ENCODE data around the gene IL1RAPL1. TPM values are rescaled to one million over a fixed set of nuclear protein-coding genes. Genes with fewer than 3 reads are reported as not detected.
"Not testable (repeated sequence)": the region's sequence is repeated elsewhere in the genome, so short reads cannot be mapped to it uniquely, and the experiment has no call there.

The IL1RAPL1 gene
- total RNA-seq, 1 donor from 2014 or later = 0.66 TPM

DNA sequence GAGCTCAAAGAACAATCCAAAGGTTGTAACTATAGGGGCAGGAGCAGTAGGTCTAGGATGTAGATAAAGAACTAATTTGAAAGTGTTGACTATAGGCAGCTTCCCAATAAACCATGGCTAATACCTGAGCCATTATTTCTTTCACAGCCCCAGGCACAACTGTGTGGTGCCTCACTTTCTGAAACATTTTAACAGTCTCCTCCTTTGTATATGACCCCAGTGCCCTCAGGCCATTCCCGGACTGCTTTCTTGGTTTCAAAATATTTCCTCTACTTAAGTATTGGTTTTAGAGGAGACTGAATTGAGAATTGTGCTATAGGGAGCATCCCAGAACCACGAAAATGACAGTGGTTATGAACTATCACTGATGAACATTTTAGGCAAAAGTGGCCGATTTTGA lies 728.7 kb downstream of the IL1RAPL1 start:
- no peak for DNase-seq
- H3K4me1 Mint-ChIP-seq (ENCODE audit: low read depth, unreplicated experiment) = no peaks in the 10 kb centered on the region
- TF ChIP-seq, protein P1, sequence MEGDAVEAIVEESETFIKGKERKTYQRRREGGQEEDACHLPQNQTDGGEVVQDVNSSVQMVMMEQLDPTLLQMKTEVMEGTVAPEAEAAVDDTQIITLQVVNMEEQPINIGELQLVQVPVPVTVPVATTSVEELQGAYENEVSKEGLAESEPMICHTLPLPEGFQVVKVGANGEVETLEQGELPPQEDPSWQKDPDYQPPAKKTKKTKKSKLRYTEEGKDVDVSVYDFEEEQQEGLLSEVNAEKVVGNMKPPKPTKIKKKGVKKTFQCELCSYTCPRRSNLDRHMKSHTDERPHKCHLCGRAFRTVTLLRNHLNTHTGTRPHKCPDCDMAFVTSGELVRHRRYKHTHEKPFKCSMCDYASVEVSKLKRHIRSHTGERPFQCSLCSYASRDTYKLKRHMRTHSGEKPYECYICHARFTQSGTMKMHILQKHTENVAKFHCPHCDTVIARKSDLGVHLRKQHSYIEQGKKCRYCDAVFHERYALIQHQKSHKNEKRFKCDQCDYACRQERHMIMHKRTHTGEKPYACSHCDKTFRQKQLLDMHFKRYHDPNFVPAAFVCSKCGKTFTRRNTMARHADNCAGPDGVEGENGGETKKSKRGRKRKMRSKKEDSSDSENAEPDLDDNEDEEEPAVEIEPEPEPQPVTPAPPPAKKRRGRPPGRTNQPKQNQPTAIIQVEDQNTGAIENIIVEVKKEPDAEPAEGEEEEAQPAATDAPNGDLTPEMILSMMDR (IDR thresholded peaks at IDR 0.05; ENCODE audit: partially characterized antibody, unreplicated experiment) = no peak

DNA sequence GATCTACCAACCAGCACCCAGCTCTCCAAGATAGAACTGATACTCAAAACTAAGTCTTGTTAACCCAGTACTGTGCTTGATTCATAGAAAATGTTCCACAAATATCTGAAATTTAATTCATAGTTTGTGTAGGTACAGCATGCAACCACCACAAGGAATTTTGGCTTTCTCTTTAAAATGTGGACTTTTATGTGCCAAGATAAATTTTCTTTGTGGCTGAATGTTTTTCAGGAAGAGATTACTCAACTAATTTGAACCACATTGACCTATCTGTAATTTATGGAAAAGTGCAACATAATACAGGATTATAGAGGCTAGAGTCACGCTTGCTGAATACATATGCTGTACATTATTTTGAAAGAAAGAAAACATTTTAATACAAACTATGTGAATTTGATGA lies 730.8 kb downstream of the IL1RAPL1 start:
- DNase-seq = no peak
- Mint-ChIP-seq H3K4me3 (ENCODE audit: unreplicated experiment) (no peak overlapping the region), H3K27ac (ENCODE audit: unreplicated experiment) (no peak overlapping the region), H3K36me3 (ENCODE audit: unreplicated experiment) (no peaks in the 10 kb centered on the region), H3K4me1 (ENCODE audit: low read depth, unreplicated experiment) (no peaks in the 10 kb centered on the region), H3K27me3 (ENCODE audit: unreplicated experiment) (no peaks in the 10 kb centered on the region), H3K9me3 (ENCODE audit: unreplicated experiment) (no peaks in the 10 kb centered on the region)
- TF ChIP-seq, protein P1 (IDR thresholded peaks at IDR 0.05; ENCODE audit: partially characterized antibody, unreplicated experiment) = no peak

More for the DNA sequence above, 728.7 kb downstream of the IL1RAPL1 start:
- no peak overlapping the region for H3K27ac Mint-ChIP-seq (ENCODE audit: unreplicated experiment)
- H3K9me3 Mint-ChIP-seq (ENCODE audit: unreplicated experiment) = no peaks in the 10 kb centered on the region
- H3K27me3 Mint-ChIP-seq (ENCODE audit: unreplicated experiment) = no peaks in the 10 kb centered on the region
- no peaks in the 10 kb centered on the region for H3K36me3 Mint-ChIP-seq (ENCODE audit: unreplicated experiment)
- no peak overlapping the region for H3K4me3 Mint-ChIP-seq (ENCODE audit: unreplicated experiment)

DNA sequence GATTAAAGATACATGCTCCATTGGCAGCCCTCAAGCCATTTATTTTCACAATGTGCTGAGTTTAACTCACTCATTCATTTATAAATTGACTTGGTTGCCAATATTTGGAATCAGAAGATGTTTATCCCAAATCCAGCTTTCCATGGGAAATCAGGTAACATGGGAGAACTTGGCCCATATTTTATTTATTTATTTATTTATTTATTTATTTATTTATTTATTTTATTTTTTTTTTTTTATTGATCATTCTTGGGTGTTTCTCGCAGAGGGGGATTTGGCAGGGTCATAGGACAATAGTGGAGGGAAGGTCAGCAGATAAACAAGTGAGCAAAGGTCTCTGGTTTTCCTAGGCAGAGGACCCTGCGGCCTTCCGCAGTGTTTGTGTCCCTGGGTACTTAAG lies 745.2 kb downstream of the IL1RAPL1 start:
- not testable (repeated sequence) for DNase-seq; H3K36me3 Mint-ChIP-seq (ENCODE audit: unreplicated experiment); H3K27ac Mint-ChIP-seq (ENCODE audit: unreplicated experiment); H3K9me3 Mint-ChIP-seq (ENCODE audit: unreplicated experiment); H3K4me1 Mint-ChIP-seq (ENCODE audit: low read depth, unreplicated experiment); H3K27me3 Mint-ChIP-seq (ENCODE audit: unreplicated experiment); H3K4me3 Mint-ChIP-seq (ENCODE audit: unreplicated experiment)

DNA sequence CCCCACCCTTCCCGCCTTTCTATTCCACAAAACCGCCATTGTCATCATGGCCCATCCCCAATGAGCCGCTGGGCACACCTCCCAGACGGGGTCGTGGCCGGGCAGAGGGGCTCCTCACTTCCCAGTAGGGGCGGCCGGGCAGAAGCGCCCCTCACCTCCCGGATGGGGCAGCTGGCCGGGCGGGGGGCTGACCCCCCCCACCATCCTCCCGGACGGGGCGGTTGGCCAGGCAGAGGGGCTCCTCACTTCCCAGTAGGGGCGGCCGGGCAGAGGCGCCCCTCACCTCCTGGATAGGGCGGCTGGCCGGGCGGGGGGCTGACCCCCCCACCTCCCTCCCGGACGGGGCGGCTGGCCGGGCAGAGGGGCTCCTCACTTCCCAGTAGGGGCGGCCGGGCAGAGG lies 745.8 kb downstream of the IL1RAPL1 start:
- DNase-seq; H3K27ac Mint-ChIP-seq (ENCODE audit: unreplicated experiment); H3K4me3 Mint-ChIP-seq (ENCODE audit: unreplicated experiment); H3K9me3 Mint-ChIP-seq (ENCODE audit: unreplicated experiment); H3K27me3 Mint-ChIP-seq (ENCODE audit: unreplicated experiment); H3K36me3 Mint-ChIP-seq (ENCODE audit: unreplicated experiment); H3K4me1 Mint-ChIP-seq (ENCODE audit: low read depth, unreplicated experiment): not testable (repeated sequence)

GRCh38 chrX:29348288-29348687 lies 761.0 kb downstream of the IL1RAPL1 start:
- Mint-ChIP-seq H3K27me3 (ENCODE audit: unreplicated experiment) (no peaks in the 10 kb centered on the region), H3K27ac (ENCODE audit: unreplicated experiment) (no peak overlapping the region), H3K9me3 (ENCODE audit: unreplicated experiment) (no peaks in the 10 kb centered on the region), H3K4me1 (ENCODE audit: low read depth, unreplicated experiment) (no peaks in the 10 kb centered on the region), H3K36me3 (ENCODE audit: unreplicated experiment) (no peaks in the 10 kb centered on the region), H3K4me3 (ENCODE audit: unreplicated experiment) (no peak overlapping the region)
- TF ChIP-seq, protein P1 (IDR thresholded peaks at IDR 0.05; ENCODE audit: partially characterized antibody, unreplicated experiment) = no peak
- no peak for DNase-seq

DNA sequence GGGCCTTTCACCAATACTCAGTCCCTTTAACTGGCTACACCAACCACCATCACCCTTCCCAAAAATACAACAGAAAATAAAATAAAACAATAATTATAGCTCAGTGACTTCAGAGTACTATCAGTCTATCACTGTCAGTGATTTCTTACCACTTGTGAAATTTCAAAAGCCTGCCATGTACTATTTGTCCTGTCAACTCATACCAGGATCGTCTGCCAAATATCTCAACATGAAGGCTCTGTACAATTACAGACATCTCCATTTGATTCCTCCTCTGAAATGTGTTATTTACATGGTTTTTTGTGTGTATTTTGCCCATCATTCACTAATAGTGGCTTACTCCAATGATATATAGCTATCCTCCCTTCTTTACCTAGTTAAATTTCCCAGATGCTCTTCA lies 772.0 kb downstream of the IL1RAPL1 start:
- Mint-ChIP-seq H3K9me3 (ENCODE audit: unreplicated experiment) (no peaks in the 10 kb centered on the region), H3K36me3 (ENCODE audit: unreplicated experiment) (no peaks in the 10 kb centered on the region), H3K4me1 (ENCODE audit: low read depth, unreplicated experiment) (no peaks in the 10 kb centered on the region), H3K27ac (ENCODE audit: unreplicated experiment) (no peak overlapping the region), H3K27me3 (ENCODE audit: unreplicated experiment) (no peaks in the 10 kb centered on the region), H3K4me3 (ENCODE audit: unreplicated experiment) (no peak overlapping the region)
- TF ChIP-seq, protein P1 (IDR thresholded peaks at IDR 0.05; ENCODE audit: partially characterized antibody, unreplicated experiment) = no peak
- no peak for DNase-seq

GRCh38 chrX:29374765-29375164 lies 787.5 kb downstream of the IL1RAPL1 start:
- not testable (repeated sequence) for H3K4me1 Mint-ChIP-seq (ENCODE audit: low read depth, unreplicated experiment); H3K27ac Mint-ChIP-seq (ENCODE audit: unreplicated experiment); H3K9me3 Mint-ChIP-seq (ENCODE audit: unreplicated experiment)

More at GRCh38 chrX:29374765-29375164, 787.5 kb downstream of the IL1RAPL1 start:
- H3K4me3 Mint-ChIP-seq (ENCODE audit: unreplicated experiment); H3K36me3 Mint-ChIP-seq (ENCODE audit: unreplicated experiment); H3K27me3 Mint-ChIP-seq (ENCODE audit: unreplicated experiment); DNase-seq: not testable (repeated sequence)

Data from glutamatergic neuron (in vitro differentiated cells).